HG02840 (cell line): ENCODE measurements around the gene ATP9A.
"Not testable (repeated sequence)": the region's sequence is repeated elsewhere in the genome, so short reads cannot be mapped to it uniquely, and the experiment has no call there.

Source experiments
- ATAC-seq: cut with Tn5 transposase; IDR thresholded peaks from one replicate; pipeline ENCODE4 v1.9.1; 2021; ENCODE audit warnings: mild to moderate bottlenecking, moderate library complexity, moderate number of reproducible peaks; ENCODE audit not compliant: unreplicated experiment, low FRiP score

Gene ATP9A

GRCh38 chr20:51767867-51768758, at the start of gene ATP9A:
TSS of gene ATP9A (minus strand) at chr20:51768390. CDS start at chr20:51768369, 21 bp downstream.
- no peak for ATAC-seq

GRCh38 chr20:51816856-51817255, 48.7 kb upstream of the ATP9A start:
- not testable (repeated sequence) for ATAC-seq

- ATAC-seq: no peak
Measured at GRCh38 chr20:51815383-51816076, 47.3 kb upstream of the ATP9A start.

- no peak for ATAC-seq
Measured at GRCh38 chr20:51812861-51813260, 44.7 kb upstream of the ATP9A start.

GRCh38 chr20:51811514-51812128, 43.4 kb upstream of the ATP9A start:
- ATAC-seq: no peak

- ATAC-seq: no peak
Measured at GRCh38 chr20:51811042-51811355, 42.8 kb upstream of the ATP9A start.

GRCh38 chr20:51810155-51811041, 42.2 kb upstream of the ATP9A start:
- no peak for ATAC-seq

GRCh38 chr20:51807720-51808250, 39.6 kb upstream of the ATP9A start:
- no peak for ATAC-seq

- ATAC-seq: no peak
Measured at GRCh38 chr20:51804754-51805153, 36.6 kb upstream of the ATP9A start.

- no peak for ATAC-seq
Measured at GRCh38 chr20:51803148-51803854, 35.1 kb upstream of the ATP9A start.

- ATAC-seq: no peak
Measured at GRCh38 chr20:51802170-51802751, 34.1 kb upstream of the ATP9A start, which contains the start of gene SALL4. TSS of gene SALL4 (minus strand) at chr20:51802521. CDS start at chr20:51802408, 113 bp downstream.

- ATAC-seq: no peak
Measured at GRCh38 chr20:51801823-51802123, 33.6 kb upstream of the ATP9A start.

- no peak for ATAC-seq
Measured at GRCh38 chr20:51801122-51801822, 33.1 kb upstream of the ATP9A start.

GRCh38 chr20:51800872-51801121, 32.6 kb upstream of the ATP9A start:
- no peak for ATAC-seq

GRCh38 chr20:51800060-51800871, 32.1 kb upstream of the ATP9A start:
- ATAC-seq: no peak

- no peak for ATAC-seq
Measured at GRCh38 chr20:51799401-51799860, 31.2 kb upstream of the ATP9A start.

GRCh38 chr20:51797357-51798025, 29.3 kb upstream of the ATP9A start:
- ATAC-seq: no peak
